EH (cell line): ENCODE data around the gene TSTD1.
A peak's percentile ranks its signal among the peaks of the same experiment; 100 is the strongest.
"Not testable (repeated sequence)": the region's sequence is repeated elsewhere in the genome, so short reads cannot be mapped to it uniquely, and the experiment has no call there.

Experiments
- DNase-seq: peaks from one replicate; pipeline ENCODE4 v3.0.0-alpha.2; 2015; ENCODE audit warnings: low read depth

TSTD1 gene

DNA sequence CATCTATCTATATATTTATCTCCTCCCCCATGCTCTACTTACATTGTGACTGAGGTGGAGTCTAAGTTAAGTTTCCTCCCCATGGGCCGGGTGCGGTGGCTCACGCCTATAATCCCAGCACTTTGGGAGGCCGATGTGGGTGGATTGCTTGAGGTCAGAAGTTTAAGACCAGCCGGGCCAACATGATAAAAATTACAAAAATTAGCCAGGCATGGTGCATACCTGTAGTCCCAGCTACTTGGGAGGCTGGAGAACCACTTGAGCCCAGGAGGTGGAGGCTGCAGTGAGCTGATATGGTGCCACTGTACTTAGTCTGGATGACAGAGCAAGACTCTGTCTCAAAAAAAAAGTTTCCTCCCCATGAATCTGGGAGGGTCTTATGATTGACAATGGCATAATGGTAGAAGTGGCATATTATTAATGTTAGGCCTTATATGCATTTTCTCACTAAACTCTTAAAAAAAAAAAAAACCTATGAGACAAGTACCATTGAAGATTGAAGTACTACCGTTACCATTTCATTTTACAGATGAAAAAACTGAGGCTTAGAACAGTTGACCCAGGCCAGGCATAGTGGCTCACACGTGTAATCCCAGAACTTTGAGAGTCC is 29.1 kb downstream of the TSTD1 start:
- DNase-seq, result no peak

DNA sequence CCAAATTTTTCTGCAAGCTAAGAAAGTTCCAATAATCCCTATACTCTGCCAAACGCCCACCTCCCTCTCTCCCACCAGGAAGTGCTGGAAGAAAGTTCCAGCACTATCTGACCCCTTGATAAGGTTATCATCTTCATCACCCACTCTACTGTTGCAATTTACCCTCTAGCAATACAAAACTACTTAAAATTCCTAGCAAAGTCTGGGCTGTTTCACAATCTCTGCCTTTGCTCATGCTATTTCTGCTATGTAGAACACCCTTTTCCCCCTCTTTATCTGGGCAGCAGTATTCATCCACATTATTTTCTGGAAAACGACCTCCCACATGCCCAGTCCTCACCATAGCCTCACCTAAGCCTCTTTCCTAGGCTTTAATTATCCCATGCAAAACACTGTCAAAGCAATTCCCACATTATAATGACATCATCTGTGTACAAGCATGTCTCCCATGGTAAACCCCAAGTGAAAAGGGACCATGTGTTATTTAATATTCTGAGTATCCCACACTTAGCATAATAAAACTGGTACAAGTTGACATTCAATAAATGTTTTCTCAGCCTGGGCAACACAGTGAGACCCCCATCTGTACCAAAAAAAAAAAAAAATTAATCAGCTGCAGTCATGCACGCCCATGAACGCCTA is 29.8 kb downstream of the TSTD1 start:
- peak; percentile 56 for DNase-seq

DNA sequence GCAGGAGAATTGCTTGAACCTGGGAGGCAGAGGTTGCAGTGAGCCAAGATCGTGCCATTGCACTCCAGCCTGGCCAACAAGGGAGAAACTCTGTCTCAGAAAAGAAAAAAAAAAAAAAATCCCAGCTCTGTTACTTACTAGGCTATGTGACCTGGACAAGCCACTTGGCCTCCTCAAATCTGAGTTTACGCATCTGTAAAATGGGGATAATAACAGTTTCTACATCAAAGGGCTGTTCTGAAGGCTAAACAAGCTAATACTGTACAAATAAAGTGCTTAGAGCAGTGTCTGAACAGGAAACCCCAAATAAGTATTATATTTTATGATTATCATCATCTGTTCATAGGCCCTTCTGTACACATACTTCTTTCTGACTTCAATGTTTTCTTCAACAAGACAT is 31.4 kb downstream of the TSTD1 start:
- no peak for DNase-seq

DNA sequence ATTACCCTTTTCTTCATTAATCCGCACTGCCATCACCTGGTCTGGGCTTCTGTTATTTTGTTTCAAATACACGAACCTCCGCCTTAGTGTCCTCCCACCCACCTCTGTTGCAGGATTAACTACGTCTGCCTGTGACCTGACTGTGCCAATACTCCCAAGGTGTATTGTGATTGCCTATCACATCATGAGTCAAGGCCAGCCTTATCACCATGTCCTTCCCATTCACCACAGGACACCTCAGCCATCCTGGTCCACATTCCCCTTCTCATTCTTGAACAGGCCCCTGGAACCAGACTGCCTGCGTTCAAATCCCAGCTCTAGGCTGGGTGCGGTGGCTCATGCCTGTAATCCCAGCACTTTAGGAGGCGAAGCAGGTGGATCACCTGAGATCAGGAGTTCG is 32.2 kb downstream of the TSTD1 start:
- DNase-seq, result no peak

GRCh38 chr1:161001525-161001924 is 37.2 kb downstream of the TSTD1 start:
- DNase-seq, result peak; percentile 27

GRCh38 chr1:161000736-161001480 is 37.9 kb downstream of the TSTD1 start:
- no peak for DNase-seq

DNA sequence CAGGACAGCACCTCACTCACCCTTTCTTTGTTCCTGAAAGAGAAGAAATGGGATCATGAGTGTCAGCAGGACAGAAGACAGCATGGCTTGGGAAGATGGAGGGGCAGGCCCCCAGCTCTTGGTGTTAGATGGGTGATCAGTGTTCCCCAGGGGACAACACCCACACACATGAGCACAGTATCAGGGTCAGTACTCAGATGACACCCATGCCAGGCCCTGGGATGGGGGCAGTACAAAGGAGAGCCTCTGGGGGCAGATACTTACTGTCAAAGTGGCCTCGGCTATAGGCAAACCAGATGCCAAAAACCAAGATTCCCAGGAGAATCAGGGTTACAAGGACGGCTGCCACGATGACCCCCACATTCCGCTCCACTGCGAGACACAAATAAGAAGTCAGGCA is 39.4 kb downstream of the TSTD1 start:
- no peak for DNase-seq

- peak; percentile 69 for DNase-seq
Observed at GRCh38 chr1:160997323-160998038, 41.3 kb downstream of the TSTD1 start.

GRCh38 chr1:160996178-160996577 is 42.6 kb downstream of the TSTD1 start:
- DNase-seq, result peak; percentile 44

GRCh38 chr1:160993544-160994193 is 45.1 kb downstream of the TSTD1 start:
- DNase-seq, result peak; percentile 78

GRCh38 chr1:160992036-160992435 is 46.7 kb downstream of the TSTD1 start:
- not testable (repeated sequence) for DNase-seq
